GM12891 (cell line): ENCODE measurements around the gene AUP1.

ENCODE experiments used
- POLR2A ChIP-seq: IDR thresholded peaks from 2 replicates; pipeline ENCODE4 v1.6.1; 2011; ENCODE audit warnings: low read depth, low read length, control low read depth
- TAF1 ChIP-seq: IDR thresholded peaks from 2 replicates; pipeline ENCODE4 v1.6.1; 2011; ENCODE audit warnings: low read depth, low read length, control low read depth

DNA sequence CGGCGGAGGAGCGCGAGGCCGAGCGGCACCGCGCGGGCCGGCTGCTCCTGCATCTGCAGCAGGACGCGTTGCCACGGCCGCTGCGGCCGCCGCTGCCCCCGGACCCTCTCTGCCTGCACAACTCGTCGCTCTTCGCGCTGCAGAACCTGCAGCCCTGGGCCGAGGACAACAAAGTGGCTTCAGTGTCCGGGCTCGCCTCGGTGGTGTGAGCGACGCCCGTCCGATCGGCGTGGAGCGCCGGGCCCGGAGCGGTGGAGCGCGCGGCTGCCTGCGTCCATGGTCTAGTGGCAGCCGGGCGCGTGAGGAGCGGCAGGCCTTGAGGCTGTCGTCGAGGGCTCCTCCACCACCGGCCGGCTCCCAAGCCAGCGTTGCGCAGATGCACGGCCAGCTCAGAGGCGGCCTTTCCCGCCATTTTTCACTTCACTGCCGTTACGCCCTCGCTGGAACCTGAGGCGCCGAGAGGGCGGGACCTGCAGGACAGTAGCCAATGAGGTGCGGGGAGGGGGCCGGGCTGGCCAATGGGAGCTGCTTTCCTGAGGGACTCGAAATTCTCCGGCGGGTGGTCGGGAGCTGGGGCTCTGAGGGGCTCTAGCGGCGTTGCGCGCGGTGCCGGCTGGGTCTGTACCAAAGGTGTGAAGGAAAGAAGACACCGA, 13.4 kb downstream of the AUP1 start:
- TF ChIP-seq POLR2A, result no peak
- TF ChIP-seq TAF1, result no peak
